ENCODE measurements around the gene NR4A1.

DNA sequence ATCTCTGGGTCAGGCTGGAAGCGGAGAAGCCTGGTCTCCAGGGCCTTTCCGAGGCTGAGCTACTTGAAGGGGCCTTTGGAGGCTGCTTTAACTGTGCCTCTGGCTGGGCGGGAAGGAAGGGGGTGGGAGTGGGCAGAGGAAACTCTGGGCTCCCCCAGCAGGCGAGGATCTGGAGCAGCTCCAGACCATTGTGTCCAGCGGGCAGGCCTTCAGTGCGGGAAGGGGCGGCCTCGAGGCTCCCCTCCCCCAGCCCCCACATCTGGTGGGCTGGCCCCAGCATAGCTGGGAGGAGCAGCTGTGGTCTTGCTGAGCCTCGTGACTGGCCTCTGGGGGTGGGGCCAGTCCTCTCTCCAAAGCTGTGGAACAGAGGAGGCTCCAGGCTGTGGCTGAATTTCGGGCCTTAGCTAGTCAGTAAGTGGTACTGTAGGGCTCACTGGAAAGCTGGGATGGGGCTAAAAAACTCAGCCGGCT lies 41.1 kb upstream of the NR4A1 start:
- TF ChIP-seq, protein P1, sequence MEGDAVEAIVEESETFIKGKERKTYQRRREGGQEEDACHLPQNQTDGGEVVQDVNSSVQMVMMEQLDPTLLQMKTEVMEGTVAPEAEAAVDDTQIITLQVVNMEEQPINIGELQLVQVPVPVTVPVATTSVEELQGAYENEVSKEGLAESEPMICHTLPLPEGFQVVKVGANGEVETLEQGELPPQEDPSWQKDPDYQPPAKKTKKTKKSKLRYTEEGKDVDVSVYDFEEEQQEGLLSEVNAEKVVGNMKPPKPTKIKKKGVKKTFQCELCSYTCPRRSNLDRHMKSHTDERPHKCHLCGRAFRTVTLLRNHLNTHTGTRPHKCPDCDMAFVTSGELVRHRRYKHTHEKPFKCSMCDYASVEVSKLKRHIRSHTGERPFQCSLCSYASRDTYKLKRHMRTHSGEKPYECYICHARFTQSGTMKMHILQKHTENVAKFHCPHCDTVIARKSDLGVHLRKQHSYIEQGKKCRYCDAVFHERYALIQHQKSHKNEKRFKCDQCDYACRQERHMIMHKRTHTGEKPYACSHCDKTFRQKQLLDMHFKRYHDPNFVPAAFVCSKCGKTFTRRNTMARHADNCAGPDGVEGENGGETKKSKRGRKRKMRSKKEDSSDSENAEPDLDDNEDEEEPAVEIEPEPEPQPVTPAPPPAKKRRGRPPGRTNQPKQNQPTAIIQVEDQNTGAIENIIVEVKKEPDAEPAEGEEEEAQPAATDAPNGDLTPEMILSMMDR (IDR thresholded peaks at IDR 0.05) = no peak
- peak; percentile 71 for TF ChIP-seq POLR2AphosphoS5 (IDR thresholded peaks at IDR 0.05)

Measured in prostate gland (tissue), 2 donors.